A673 (cell line): Measurements from ENCODE around the gene EFS. TPM values are rescaled to one million over a fixed set of nuclear protein-coding genes. Genes with fewer than 3 reads are reported as not detected.

Source experiments
- BruUV-seq: library from RNA; stranded (reverse); fragments of 400-500 nt; replicated peaks from 2 replicates; lab custom pipeline; 2021; lab: Mats Ljungman, UMichigan
- CTCF ChIA-PET: fragments of 300-600 bp; sonication (Branson Sonifier 250); formaldehyde crosslinking; loops from one replicate; lab custom pipeline; 2022; ENCODE audit warnings: antibody characterized with exemption; lab: Charles Lee
- POLR2A ChIA-PET: fragments of 300-600 bp; sonication (Branson Sonifier 250); formaldehyde crosslinking; loops from one replicate; lab custom pipeline; 2022; ENCODE audit warnings: antibody characterized with exemption; ENCODE audit not compliant: low non-redundant PET; lab: Charles Lee
- DNase-seq: peaks from one replicate; pipeline ENCODE4 v3.0.0-alpha.2; 2015; ENCODE audit warnings: low spot score
- H3K27ac ChIP-seq: fragments of 200-600 bp; sonication (generic); 2 replicates; pipeline ENCODE4 v1.5.1; 2016; ENCODE audit warnings: mixed run types, low read depth, mild to moderate bottlenecking, mixed read lengths, antibody characterized with exemption, low read length; ENCODE audit not compliant: poor library complexity, severe bottlenecking
- H3K27me3 ChIP-seq: fragments of 200-600 bp; sonication (generic); replicated peaks from 2 replicates; pipeline ENCODE4 v1.6.1; 2017; ENCODE audit warnings: mixed run types, low read depth, mild to moderate bottlenecking, mixed read lengths, antibody characterized with exemption, low read length; ENCODE audit not compliant: insufficient read depth, poor library complexity
- H3K36me3 ChIP-seq: fragments of 200-600 bp; sonication (generic); 2 replicates; pipeline ENCODE4 v1.6.1; 2016; ENCODE audit warnings: mixed run types, mild to moderate bottlenecking, mixed read lengths, antibody characterized with exemption, low read length; ENCODE audit not compliant: insufficient read depth, poor library complexity, severe bottlenecking
- H3K4me1 ChIP-seq: fragments of 200-600 bp; sonication (generic); 2 replicates; pipeline ENCODE4 v1.6.1; 2017; ENCODE audit warnings: mixed run types, mild to moderate bottlenecking, mixed read lengths, antibody characterized with exemption, low read length; ENCODE audit not compliant: insufficient read depth, poor library complexity, severe bottlenecking
- H3K4me3 ChIP-seq: fragments of 200-600 bp; sonication (generic); 2 replicates; pipeline ENCODE4 v1.5.1; 2016; ENCODE audit warnings: low read depth, mixed run types, mild to moderate bottlenecking, mixed read lengths, low read length; ENCODE audit not compliant: poor library complexity, severe bottlenecking
- H3K9me3 ChIP-seq: fragments of 200-600 bp; sonication (generic); 2 replicates; pipeline ENCODE4 v1.6.1; 2016; ENCODE audit warnings: mixed run types, low read depth, mild to moderate bottlenecking, mixed read lengths, antibody characterized with exemption, low read length; ENCODE audit not compliant: poor library complexity, severe bottlenecking
- EZH2 ChIP-seq: fragments of 200-600 bp; sonication (generic); IDR thresholded peaks from 2 replicates; pipeline ENCODE4 v1.6.1; 2017; ENCODE audit warnings: borderline replicate concordance, low read depth, mild to moderate bottlenecking, mixed read lengths, antibody characterized with exemption, low read length; ENCODE audit not compliant: poor library complexity, severe bottlenecking
- intact Hi-C: fragments of 100-400 bp; cut with micrococcal nuclease; formaldehyde crosslinking; loops from one replicate; pipeline ENCODE4 v1.10.0; 2022; ENCODE audit not compliant: unreplicated experiment
- total RNA-seq: library from RNA; stranded (reverse); gene quantifications from 2 replicates; pipeline ENCODE4 v1.2.3, GENCODE V29; 2021
- TF ChIP-seq, protein P1 (sequence below): fragments of 300-800, 200-600 bp; sonication (generic); conservative IDR thresholded peaks from 2 replicates; pipeline ENCODE4 v1.5.1; 2017; ENCODE audit warnings: low read depth, mild to moderate bottlenecking, antibody characterized with exemption, low read length, moderate library complexity, mixed read lengths

Gene EFS
- total RNA-seq, 1 experiment from 2014 or later = 55.9 TPM

DNA sequence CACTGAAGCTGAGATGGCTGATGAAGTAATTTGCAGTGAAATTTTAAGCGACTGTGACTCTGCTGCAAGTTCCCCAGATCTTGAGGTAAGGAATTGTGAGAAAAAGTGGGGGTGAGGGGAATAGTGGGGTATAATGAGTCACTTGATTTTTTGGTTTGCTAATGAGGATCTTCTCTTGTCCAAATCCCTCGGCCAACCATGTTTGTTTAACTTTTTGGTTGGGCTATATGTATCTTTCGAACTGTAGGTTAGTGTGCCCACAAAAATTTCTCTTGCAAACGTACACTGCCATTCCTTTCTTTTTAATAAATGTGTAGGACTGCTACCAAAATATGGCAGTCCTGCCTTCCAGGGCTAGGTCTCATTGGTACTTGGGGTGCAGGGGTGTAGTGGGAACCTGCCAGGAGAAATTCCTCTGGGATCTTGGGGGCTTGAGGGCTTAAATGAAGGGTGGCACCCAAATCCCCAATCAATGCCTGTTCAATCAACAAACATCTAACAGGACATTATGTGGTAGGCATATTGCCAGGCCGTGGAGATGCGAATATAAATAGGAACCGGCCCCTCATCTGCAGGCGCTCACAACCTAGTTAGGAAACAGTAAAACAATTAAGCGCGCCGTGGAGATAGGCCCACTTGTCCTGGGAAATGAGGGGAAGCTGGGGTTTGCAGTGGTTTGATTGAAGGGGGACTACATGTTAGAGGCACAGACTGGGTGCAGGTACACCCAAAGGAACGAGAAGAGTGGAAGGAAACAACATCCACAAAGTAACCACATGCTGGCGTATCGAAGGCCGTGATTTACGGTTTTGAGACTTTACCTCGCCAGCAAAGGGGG lies 45.0 kb downstream of the EFS start:
- H3K36me3 ChIP-seq = peaks cover 29% of the 10 kb centered on the region
- H3K4me3 ChIP-seq = peak overlapping the region; percentile 38
- no TSS peak for BruUV-seq
- ChIA-PET CTCF (interaction anchor here (0.5 to 3.1 kb wide), 3 partner anchors 19 to 199 kb away, joined by 3 to 9 read pairs (median 7); no protein-coding TSS in a partner anchor), POLR2A (no interaction called here)
- no peak for DNase-seq
- intact Hi-C loops = loop anchor here (5.0 kb wide), 2 partner anchors 47 to 147 kb away; partner anchors contain the start of genes EFS and NGDN
- H3K27me3 ChIP-seq = no peaks in the 10 kb centered on the region
- peaks cover 13% of the 10 kb centered on the region for H3K4me1 ChIP-seq
- H3K27ac ChIP-seq = peak overlapping the region; percentile 80
- H3K9me3 ChIP-seq = no peaks in the 10 kb centered on the region
- TF ChIP-seq, protein P1, sequence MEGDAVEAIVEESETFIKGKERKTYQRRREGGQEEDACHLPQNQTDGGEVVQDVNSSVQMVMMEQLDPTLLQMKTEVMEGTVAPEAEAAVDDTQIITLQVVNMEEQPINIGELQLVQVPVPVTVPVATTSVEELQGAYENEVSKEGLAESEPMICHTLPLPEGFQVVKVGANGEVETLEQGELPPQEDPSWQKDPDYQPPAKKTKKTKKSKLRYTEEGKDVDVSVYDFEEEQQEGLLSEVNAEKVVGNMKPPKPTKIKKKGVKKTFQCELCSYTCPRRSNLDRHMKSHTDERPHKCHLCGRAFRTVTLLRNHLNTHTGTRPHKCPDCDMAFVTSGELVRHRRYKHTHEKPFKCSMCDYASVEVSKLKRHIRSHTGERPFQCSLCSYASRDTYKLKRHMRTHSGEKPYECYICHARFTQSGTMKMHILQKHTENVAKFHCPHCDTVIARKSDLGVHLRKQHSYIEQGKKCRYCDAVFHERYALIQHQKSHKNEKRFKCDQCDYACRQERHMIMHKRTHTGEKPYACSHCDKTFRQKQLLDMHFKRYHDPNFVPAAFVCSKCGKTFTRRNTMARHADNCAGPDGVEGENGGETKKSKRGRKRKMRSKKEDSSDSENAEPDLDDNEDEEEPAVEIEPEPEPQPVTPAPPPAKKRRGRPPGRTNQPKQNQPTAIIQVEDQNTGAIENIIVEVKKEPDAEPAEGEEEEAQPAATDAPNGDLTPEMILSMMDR = no peak
- no peak for TF ChIP-seq EZH2

- BruUV-seq = no TSS peak
- H3K9me3 ChIP-seq = no peaks in the 10 kb centered on the region
- H3K4me3 ChIP-seq = no peak overlapping the region
- CTCF ChIA-PET = interaction anchor here (0.7 kb wide), 1 partner anchor 1802 kb away, joined by 4 read pairs; no protein-coding TSS in a partner anchor
- H3K4me1 ChIP-seq = peaks cover 3% of the 10 kb centered on the region
- intact Hi-C loops = no loop called here
- H3K27ac ChIP-seq = no peak overlapping the region
- POLR2A ChIA-PET = interaction anchor here (0.6 kb wide), 1 partner anchor 228 kb away, joined by 5 read pairs; no protein-coding TSS in a partner anchor
- DNase-seq = no peak
- peaks cover 7% of the 10 kb centered on the region for H3K36me3 ChIP-seq
- TF ChIP-seq, protein P1 = no peak
- no peak for TF ChIP-seq EZH2
- no peaks in the 10 kb centered on the region for H3K27me3 ChIP-seq
These were observed 48.7 kb downstream of the EFS start for GRCh38 chr14:23316300-23316699.

- Histone ChIP-seq H3K27me3 (no peaks in the 10 kb centered on the region), H3K27ac (no peak overlapping the region), H3K36me3 (peaks cover 6% of the 10 kb centered on the region), H3K9me3 (no peaks in the 10 kb centered on the region), H3K4me3 (no peak overlapping the region), H3K4me1 (peaks cover 9% of the 10 kb centered on the region)
- TF ChIP-seq EZH2 = no peak
- TF ChIP-seq, protein P1 = no peak
- no TSS peak for BruUV-seq
- intact Hi-C loops = no loop called here
- no peak for DNase-seq
- CTCF ChIA-PET = no interaction called here
- POLR2A ChIA-PET = no interaction called here
These were observed 54.4 kb downstream of the EFS start for GRCh38 chr14:23310546-23310945.
